ENCODE data around the gene LRRC26. TPM values are rescaled to one million over a fixed set of nuclear protein-coding genes. Genes with fewer than 3 reads are reported as not detected.
"Not testable (repeated sequence)": the region's sequence is repeated elsewhere in the genome, so short reads cannot be mapped to it uniquely, and the experiment has no call there.

LRRC26 gene
- total RNA-seq, 2 experiments from 2014 or later = not detected

GRCh38 chr9:137130176-137130755 lies 39.6 kb downstream of the LRRC26 start:
- CTCF ChIA-PET = interaction anchor here (0.7 to 2.4 kb wide), 12 partner anchors 15 to 106 kb away, joined by 3 to 7 read pairs (median 4); partner anchors contain the start of gene RNF224
- POLR2A ChIA-PET = interaction anchor here (0.7 to 2.6 kb wide), 9 partner anchors 16 to 288 kb away, joined by 3 to 19 read pairs (median 4); partner anchors contain the start of genes AJM1, ANAPC2, DPP7 and SSNA1

GRCh38 chr9:137129456-137130175 lies 40.2 kb downstream of the LRRC26 start:
- ChIA-PET POLR2A (interaction anchor here (0.5 to 2.6 kb wide), 11 partner anchors 16 to 429 kb away, joined by 3 to 19 read pairs (median 4); partner anchors contain the start of genes AJM1, ANAPC2, DPP7 and SSNA1), CTCF (interaction anchor here (0.7 to 2.4 kb wide), 13 partner anchors 14 to 294 kb away, joined by 3 to 7 read pairs (median 4); partner anchors contain the start of genes EXD3, NOXA1 and RNF224)

GRCh38 chr9:137128862-137129455 lies 40.9 kb downstream of the LRRC26 start:
- ChIA-PET CTCF (interaction anchor here (0.9 to 2.4 kb wide), 9 partner anchors 20 to 295 kb away, joined by 3 to 7 read pairs (median 4); partner anchors contain the start of genes EXD3, NOXA1 and RNF224), POLR2A (interaction anchor here (0.5 to 2.6 kb wide), 8 partner anchors 15 to 428 kb away, joined by 3 to 19 read pairs (median 4); partner anchors contain the start of genes ANAPC2, DPP7, SSNA1 and TUBB4B)

- POLR2A ChIA-PET = interaction anchor here (0.7 kb wide), 2 partner anchors 42 to 72 kb away, joined by 5 to 9 read pairs; partner anchors contain the start of gene TPRN
- CTCF ChIA-PET = interaction anchor here (0.6 to 1.8 kb wide), 4 partner anchors 108 to 308 kb away, joined by 3 to 7 read pairs (median 3); partner anchors contain the start of gene NRARP
Measured at GRCh38 chr9:137128158-137128861, 41.5 kb downstream of the LRRC26 start.

GRCh38 chr9:137127301-137128157 lies 42.3 kb downstream of the LRRC26 start:
- POLR2A ChIA-PET = interaction anchor here (0.7 to 1.0 kb wide), 3 partner anchors 41 to 113 kb away, joined by 3 to 9 read pairs (median 5); partner anchors contain the start of genes TPRN and TUBB4B
- CTCF ChIA-PET = interaction anchor here (0.6 to 2.2 kb wide), 7 partner anchors 9 to 308 kb away, joined by 3 to 10 read pairs (median 3); partner anchors contain the start of genes NRARP and RNF224

GRCh38 chr9:137126786-137127185 lies 43.1 kb downstream of the LRRC26 start:
- ChIA-PET POLR2A (interaction anchor here (1.0 kb wide), 1 partner anchor 114 kb away, joined by 3 read pairs; the partner anchor contains the start of gene TUBB4B), CTCF (interaction anchor here (0.7 to 2.2 kb wide), 4 partner anchors 9 to 110 kb away, joined by 3 to 10 read pairs (median 5); partner anchors contain the start of gene RNF224)

- POLR2A ChIA-PET = not testable (repeated sequence)
- CTCF ChIA-PET = interaction anchor here (0.7 to 1.9 kb wide), 3 partner anchors 99 to 112 kb away, joined by 4 to 10 read pairs (median 5); no protein-coding TSS in a partner anchor
Measured at GRCh38 chr9:137123952-137124462, 45.8 kb downstream of the LRRC26 start.

GRCh38 chr9:137123468-137123837 lies 46.4 kb downstream of the LRRC26 start:
- POLR2A ChIA-PET = no interaction called here

GRCh38 chr9:137122796-137123467 lies 46.9 kb downstream of the LRRC26 start:
- CTCF ChIA-PET = interaction anchor here (0.7 to 1.3 kb wide), 4 partner anchors 27 to 721 kb away, joined by 3 to 7 read pairs (median 4); partner anchors contain the start of gene RNF224
- POLR2A ChIA-PET = not testable (repeated sequence)

More at GRCh38 chr9:137123468-137123837, 46.4 kb downstream of the LRRC26 start:
- CTCF ChIA-PET = interaction anchor here (0.7 to 1.9 kb wide), 3 partner anchors 28 to 113 kb away, joined by 4 to 10 read pairs (median 7); no protein-coding TSS in a partner anchor

- CTCF ChIA-PET = interaction anchor here (0.7 to 1.3 kb wide), 5 partner anchors 27 to 720 kb away, joined by 3 to 7 read pairs (median 4); partner anchors contain the start of gene RNF224
- POLR2A ChIA-PET = not testable (repeated sequence)
Measured at GRCh38 chr9:137121927-137122795, 47.7 kb downstream of the LRRC26 start.

Other genes starting within 250 kb of the LRRC26 start
- gene FBXW5, start 225.3 kb downstream of the LRRC26 start, total RNA-seq = 10 to 100 TPM; 81.2 to 82.1 TPM
- under 1 TPM in 1 of 2 experiments, not detected in 1; 0.69 TPM for gene C8G, start 224.8 kb downstream of the LRRC26 start, total RNA-seq
- gene LCN12, start 217.8 kb downstream of the LRRC26 start, total RNA-seq = under 1 TPM; 0.73 to 0.89 TPM
- gene PTGDS, start 192.5 kb downstream of the LRRC26 start, total RNA-seq = not detected
- under 1 TPM in 1 of 2 experiments, not detected in 1; 0.10 TPM for gene LCNL1, start 187.1 kb downstream of the LRRC26 start, total RNA-seq
- 10 to 100 TPM; 66.9 to 74.6 TPM for gene PAXX, start 177.6 kb downstream of the LRRC26 start, total RNA-seq
- not detected for gene CLIC3, start 173.5 kb downstream of the LRRC26 start, total RNA-seq
- 10 to 100 TPM in 1 of 2 experiments, 1 to 10 TPM in 1; 9.8 to 10.3 TPM for gene ABCA2, start 141.8 kb downstream of the LRRC26 start, total RNA-seq
- under 1 TPM in 1 of 2 experiments, not detected in 1; 0.06 TPM for gene FUT7, start 138.0 kb downstream of the LRRC26 start, total RNA-seq
- gene NPDC1, start 123.9 kb downstream of the LRRC26 start, total RNA-seq = 10 to 100 TPM; 28.2 to 31.4 TPM
- gene ENTPD2, start 116.0 kb downstream of the LRRC26 start, total RNA-seq = not detected
- 10 to 100 TPM; 16.4 to 16.5 TPM for gene SAPCD2, start 99.5 kb downstream of the LRRC26 start, total RNA-seq
- gene UAP1L1, start 92.5 kb downstream of the LRRC26 start, total RNA-seq = 10 to 100 TPM; 27.2 to 29.6 TPM
- 10 to 100 TPM; 30.0 to 34.1 TPM for gene MAN1B1, start 83.1 kb downstream of the LRRC26 start, total RNA-seq
- 100 to 1,000 TPM; 323 to 333 TPM for gene DPP7, start 55.3 kb downstream of the LRRC26 start, total RNA-seq
- gene GRIN1, start 30.9 kb downstream of the LRRC26 start, total RNA-seq = under 1 TPM in 1 of 2 experiments, not detected in 1; 0.06 TPM
- gene TMEM210, start 2.0 kb upstream of the LRRC26 start, total RNA-seq = not detected
- 10 to 100 TPM; 49.1 to 51.8 TPM for gene ANAPC2, start 18.5 kb upstream of the LRRC26 start, total RNA-seq
- 100 to 1,000 TPM; 103 TPM for gene SSNA1, start 18.6 kb upstream of the LRRC26 start, total RNA-seq
- gene TPRN, start 30.7 kb upstream of the LRRC26 start, total RNA-seq = 10 to 100 TPM; 11.1 to 11.9 TPM
- gene TMEM203, start 35.6 kb upstream of the LRRC26 start, total RNA-seq = 10 to 100 TPM; 47.0 to 47.1 TPM
- gene NDOR1, start 35.6 kb upstream of the LRRC26 start, total RNA-seq = 10 to 100 TPM; 43.7 to 44.6 TPM
- gene RNF208, start 52.2 kb upstream of the LRRC26 start, total RNA-seq = 1 to 10 TPM; 3.0 to 4.1 TPM
- gene CYSRT1, start 55.1 kb upstream of the LRRC26 start, total RNA-seq = under 1 TPM in 1 of 2 experiments, not detected in 1; 0.23 TPM
- not detected for gene RNF224, start 57.5 kb upstream of the LRRC26 start, total RNA-seq
- gene SLC34A3, start 60.9 kb upstream of the LRRC26 start, total RNA-seq = not detected
- 100 to 1,000 TPM; 315 to 323 TPM for gene TUBB4B, start 71.2 kb upstream of the LRRC26 start, total RNA-seq
- gene STPG3, start 81.2 kb upstream of the LRRC26 start, total RNA-seq = not detected
- gene NELFB, start 85.3 kb upstream of the LRRC26 start, total RNA-seq = 10 to 100 TPM; 67.0 to 70.9 TPM
- 1 to 10 TPM; 4.8 TPM for gene TOR4A, start 107.7 kb upstream of the LRRC26 start, total RNA-seq
- gene NRARP, start 132.2 kb upstream of the LRRC26 start, total RNA-seq = 1 to 10 TPM; 3.0 to 3.4 TPM